HG03457 (cell line): Measurements from ENCODE around the gene OR2V2.

ENCODE experiments used
- ATAC-seq: cut with Tn5 transposase; IDR thresholded peaks from one replicate; pipeline ENCODE4 v1.9.1; 2021; ENCODE audit warnings: moderate number of reproducible peaks; ENCODE audit not compliant: unreplicated experiment

Gene OR2V2

DNA sequence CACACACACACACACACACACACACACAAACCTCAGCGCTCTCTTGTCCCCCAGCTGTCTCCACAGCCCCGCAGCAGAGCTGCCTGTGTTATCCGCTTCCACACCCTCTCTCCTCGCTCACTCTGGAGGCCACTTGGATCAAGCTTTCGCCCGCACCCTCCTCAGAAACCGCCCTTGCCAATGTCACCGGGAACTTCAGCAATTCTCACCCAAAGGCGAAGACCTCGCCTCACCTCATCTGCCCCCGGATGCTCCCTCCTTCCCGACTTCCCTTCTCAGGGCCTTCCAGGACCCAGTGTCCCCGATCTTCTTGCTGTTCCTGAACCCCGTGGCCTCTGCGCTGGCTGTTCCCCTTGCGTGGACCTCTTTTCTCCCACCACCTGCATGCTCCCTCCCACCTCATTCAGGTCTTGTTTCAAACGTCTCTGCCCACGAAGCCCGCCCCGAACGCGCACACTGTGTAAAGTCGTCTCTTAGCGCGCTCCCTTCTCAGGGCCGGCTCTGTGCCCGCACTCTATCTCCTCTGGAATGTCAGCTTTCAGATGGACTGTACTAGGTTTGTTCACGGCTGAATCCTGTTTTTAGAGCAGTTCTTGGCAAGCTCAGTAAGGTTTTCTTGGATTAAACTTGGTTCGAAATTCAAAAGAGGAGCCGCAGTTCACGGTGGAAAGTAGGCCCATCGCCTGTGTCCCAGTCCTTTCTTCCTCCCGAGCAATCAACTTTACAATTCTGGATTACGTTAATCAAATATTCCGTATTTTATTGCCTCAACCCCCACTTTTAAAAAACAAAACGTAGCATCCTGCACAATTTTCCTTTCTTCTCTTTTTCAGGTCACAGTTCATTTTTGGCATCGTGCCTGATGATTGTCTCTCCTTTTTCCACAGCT lies 58.6 kb downstream of the OR2V2 start:
- no peak for ATAC-seq

DNA sequence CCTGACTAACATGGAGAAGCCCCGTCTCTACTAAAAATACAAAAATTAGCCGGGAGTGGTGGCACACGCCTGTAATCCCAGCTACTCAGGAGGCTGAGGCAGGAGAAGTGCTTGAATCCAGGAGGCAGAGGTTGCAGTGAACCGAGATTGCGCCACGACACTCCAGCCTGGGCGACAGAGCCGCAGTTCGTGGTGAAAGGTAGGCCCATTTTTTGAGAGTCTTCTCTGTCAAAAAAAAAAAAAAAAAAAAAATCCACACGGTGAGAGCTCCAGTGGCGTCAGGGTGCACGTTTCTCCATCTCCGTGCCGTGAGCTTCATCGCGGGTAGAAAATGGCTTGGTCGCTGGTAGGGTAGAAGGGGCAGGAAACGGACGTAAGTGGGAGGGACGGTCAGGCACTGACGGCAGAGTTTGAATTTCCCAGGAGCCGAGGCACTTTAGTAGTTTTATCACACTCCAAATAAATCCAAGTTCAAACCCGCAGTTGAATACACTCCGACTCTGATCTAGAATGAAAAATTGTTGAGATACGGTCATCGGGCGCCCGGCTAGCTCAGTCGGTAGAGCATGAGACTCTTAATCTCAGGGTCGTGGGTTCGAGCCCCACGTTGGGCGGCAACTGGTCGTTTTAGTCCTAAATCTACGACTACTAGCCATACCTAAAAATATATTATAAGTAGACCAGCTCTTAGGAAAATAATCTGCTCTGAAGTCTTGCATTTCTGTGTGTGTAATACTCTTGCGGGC lies 60.0 kb downstream of the OR2V2 start:
- peak; percentile 23 for ATAC-seq

GRCh38 chr5:181207960-181208253 lies 60.5 kb downstream of the OR2V2 start:
- no peak for ATAC-seq
